ENCODE results near the gene EFCAB6.

Gene EFCAB6

GRCh38 chr22:43829904-43830851 lies 18.1 kb upstream of the EFCAB6 start:
- H3K27ac ChIP-seq, result no peak overlapping the region
- TF ChIP-seq CTCF (IDR thresholded peaks at IDR 0.05), result no peak
- TF ChIP-seq ZFX (IDR thresholded peaks at IDR 0.05; ENCODE audit: borderline replicate concordance), result no peak

GRCh38 chr22:43828998-43829782 lies 17.1 kb upstream of the EFCAB6 start:
- TF ChIP-seq ZFX (IDR thresholded peaks at IDR 0.05; ENCODE audit: borderline replicate concordance) (no peak), CTCF (IDR thresholded peaks at IDR 0.05) (no peak)
- H3K27ac ChIP-seq, result no peak overlapping the region

GRCh38 chr22:43828725-43828997 lies 16.6 kb upstream of the EFCAB6 start:
- H3K27ac ChIP-seq, result no peak overlapping the region
- TF ChIP-seq CTCF (IDR thresholded peaks at IDR 0.05), result no peak
- TF ChIP-seq ZFX (IDR thresholded peaks at IDR 0.05; ENCODE audit: borderline replicate concordance), result no peak

- TF ChIP-seq ZFX (IDR thresholded peaks at IDR 0.05; ENCODE audit: borderline replicate concordance) (no peak), CTCF (IDR thresholded peaks at IDR 0.05) (no peak)
- no peak overlapping the region for H3K27ac ChIP-seq
Measured at GRCh38 chr22:43827926-43828724, 16.0 kb upstream of the EFCAB6 start.

DNA sequence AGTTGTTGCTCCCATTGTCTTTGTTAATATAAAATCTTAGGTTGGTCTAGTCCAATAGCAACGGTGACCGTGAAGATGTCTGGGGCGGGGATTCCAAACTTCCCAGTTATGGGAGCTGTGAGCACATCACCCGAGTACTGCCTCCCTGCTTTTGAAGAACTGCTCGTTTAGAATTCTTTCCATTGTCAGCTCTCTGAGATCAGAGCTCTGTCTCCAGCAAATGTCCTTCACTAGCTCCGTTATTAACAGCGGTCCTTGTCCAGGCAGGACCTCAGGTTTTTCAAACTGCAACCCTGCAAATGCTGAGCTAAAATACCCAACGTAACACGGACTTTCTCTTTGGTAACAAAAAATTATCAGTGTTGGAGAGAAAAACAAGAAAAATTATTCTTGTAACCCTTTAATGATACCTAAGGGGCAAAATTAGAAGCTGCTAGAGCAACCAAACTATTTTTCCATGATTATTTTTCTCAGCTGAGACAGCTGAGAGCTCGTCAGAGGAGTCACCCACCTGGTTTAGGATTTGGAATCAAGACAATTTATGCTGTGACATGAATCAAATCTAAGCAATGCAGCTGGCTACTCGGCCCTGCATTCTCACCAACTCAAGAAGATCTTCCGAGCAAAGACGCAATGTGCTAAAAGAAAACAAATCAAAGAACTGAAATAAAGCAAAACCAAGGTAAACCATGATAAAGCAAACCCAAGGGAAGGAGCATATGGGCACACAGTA lies 15.1 kb upstream of the EFCAB6 start:
- no peak for TF ChIP-seq CTCF (IDR thresholded peaks at IDR 0.05)
- TF ChIP-seq ZFX (IDR thresholded peaks at IDR 0.05; ENCODE audit: borderline replicate concordance), result no peak
- H3K27ac ChIP-seq, result no peak overlapping the region

DNA sequence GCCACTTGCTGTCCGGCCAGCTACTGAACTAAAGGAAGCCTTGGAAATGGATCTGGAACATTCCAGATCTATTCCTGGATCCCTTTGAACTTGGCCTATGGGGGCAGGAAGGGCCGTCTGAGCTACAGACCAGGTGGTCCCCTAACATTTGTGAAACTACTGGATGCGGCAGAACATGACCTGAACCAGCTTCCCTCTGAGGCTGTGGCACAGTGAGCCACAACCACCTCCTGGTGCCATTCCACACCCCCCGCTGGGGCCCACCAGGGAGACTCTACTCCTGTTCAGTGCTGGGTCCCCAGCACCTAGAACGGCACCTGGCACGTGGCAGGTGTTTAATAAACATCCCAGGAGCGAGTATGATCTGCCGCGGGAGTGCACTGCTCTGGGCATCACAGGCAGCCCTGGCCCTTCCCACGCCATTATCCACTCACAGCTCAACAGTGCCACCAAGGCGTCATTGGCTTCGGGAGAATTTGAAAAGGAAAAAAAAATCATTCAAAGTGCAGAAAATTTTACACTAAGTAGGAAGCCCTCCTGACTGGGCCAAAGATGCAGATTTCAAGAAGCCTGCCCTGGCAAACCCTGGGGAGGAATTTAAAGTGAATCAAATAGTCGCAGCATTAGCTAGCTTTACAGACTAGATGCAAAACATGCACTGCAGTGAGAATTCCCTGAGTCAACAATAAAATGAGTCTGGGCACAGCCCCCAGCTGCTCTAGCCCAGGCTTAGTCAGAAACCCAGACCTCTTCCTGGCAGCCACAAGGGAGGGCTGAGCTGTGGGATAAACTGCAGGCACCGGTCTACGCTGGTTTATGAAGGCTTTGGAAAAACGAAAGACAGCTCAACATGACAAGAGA lies 14.3 kb upstream of the EFCAB6 start:
- H3K27ac ChIP-seq, result no peak overlapping the region
- TF ChIP-seq CTCF (IDR thresholded peaks at IDR 0.05) (peak; percentile 85), ZFX (IDR thresholded peaks at IDR 0.05; ENCODE audit: borderline replicate concordance) (no peak)
